IPS-NIHi7 (cell line): ENCODE measurements around the gene ATP13A3.

Experiments
- DNase-seq: peaks from one replicate; pipeline ENCODE4 v3.0.0; 2012; ENCODE audit warnings: mixed read lengths; ENCODE audit errors: extremely low spot score

The ATP13A3 gene

GRCh38 chr3:194369522-194370279 is 117.1 kb downstream of the ATP13A3 start, which contains the start of gene LRRC15:
LRRC15 (minus strand) TSS chr3:194369743; CDS start chr3:194361043, 8,700 bp downstream.
- DNase-seq, result peak; percentile 76

- no peak for DNase-seq
Measured at GRCh38 chr3:194368918-194369317, 117.9 kb downstream of the ATP13A3 start.

GRCh38 chr3:194367992-194368841 is 118.6 kb downstream of the ATP13A3 start:
- DNase-seq, result no peak

- no peak for DNase-seq
Measured at GRCh38 chr3:194365978-194366490, 120.8 kb downstream of the ATP13A3 start.

- no peak for DNase-seq
Measured at GRCh38 chr3:194365526-194365925, 121.3 kb downstream of the ATP13A3 start.

- no peak for DNase-seq
Measured at GRCh38 chr3:194364652-194365434, 122.0 kb downstream of the ATP13A3 start.

GRCh38 chr3:194364314-194364651 is 122.5 kb downstream of the ATP13A3 start:
- DNase-seq, result no peak

GRCh38 chr3:194360568-194360967 is 126.2 kb downstream of the ATP13A3 start:
- DNase-seq, result no peak

- no peak for DNase-seq
Measured at GRCh38 chr3:194357681-194358080, 129.1 kb downstream of the ATP13A3 start.

GRCh38 chr3:194355379-194355778 is 131.4 kb downstream of the ATP13A3 start:
- DNase-seq, result no peak

- DNase-seq, result no peak
Measured at GRCh38 chr3:194354315-194354714, 132.5 kb downstream of the ATP13A3 start.
